ENCODE results near the gene POLRMT. TPM values are rescaled to one million over a fixed set of nuclear protein-coding genes. Genes with fewer than 3 reads are reported as not detected.

Gene POLRMT
- total and polyA plus RNA-seq, 2 donors (not counting 1 experiment from before 2014, with no cell fraction given), result 7.3 to 21.5 TPM

DNA sequence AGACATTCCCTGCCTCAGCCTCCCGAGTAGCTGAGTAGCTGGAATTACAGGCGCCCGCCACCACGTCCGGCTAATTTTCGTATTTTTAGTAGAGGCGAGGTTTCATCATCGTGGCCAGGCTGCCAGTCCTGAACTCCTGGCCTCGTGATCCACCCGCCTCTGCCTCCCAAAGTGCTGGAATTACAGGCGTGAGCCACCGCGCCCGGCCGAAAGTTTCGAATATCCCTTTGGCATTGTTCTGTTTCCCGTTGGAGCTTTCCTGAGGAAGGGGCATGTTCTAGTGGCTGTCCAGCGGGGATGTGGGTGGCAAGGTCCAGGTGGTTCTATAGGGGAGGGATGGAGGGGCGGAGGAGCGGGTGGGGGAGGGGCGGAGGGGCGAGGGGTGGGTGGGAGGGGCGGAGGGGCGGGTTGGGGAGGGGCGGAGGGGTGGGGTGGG is 63.1 kb downstream of the POLRMT start:
- no peak overlapping the region for H3K27ac ChIP-seq (ENCODE audit: insufficient read depth, low read length)
- H3K4me1 ChIP-seq (ENCODE audit: control insufficient read depth, extremely low read depth, insufficient read depth, low read length), result peaks cover 11% of the 10 kb centered on the region
- H3K79me2 ChIP-seq (ENCODE audit: control insufficient read depth, insufficient read depth, low read length), result peaks cover 25% of the 10 kb centered on the region
- H3K9ac ChIP-seq (ENCODE audit: insufficient read depth, low read length), result no peak overlapping the region
- no peaks in the 10 kb centered on the region for H3K9me3 ChIP-seq (ENCODE audit: control insufficient read depth, insufficient read depth, low read depth, low read length)
- TF ChIP-seq EZH2 (IDR thresholded peaks at IDR 0.05; ENCODE audit: low read length, missing control alignments), result no peak
- TF ChIP-seq, protein P1, sequence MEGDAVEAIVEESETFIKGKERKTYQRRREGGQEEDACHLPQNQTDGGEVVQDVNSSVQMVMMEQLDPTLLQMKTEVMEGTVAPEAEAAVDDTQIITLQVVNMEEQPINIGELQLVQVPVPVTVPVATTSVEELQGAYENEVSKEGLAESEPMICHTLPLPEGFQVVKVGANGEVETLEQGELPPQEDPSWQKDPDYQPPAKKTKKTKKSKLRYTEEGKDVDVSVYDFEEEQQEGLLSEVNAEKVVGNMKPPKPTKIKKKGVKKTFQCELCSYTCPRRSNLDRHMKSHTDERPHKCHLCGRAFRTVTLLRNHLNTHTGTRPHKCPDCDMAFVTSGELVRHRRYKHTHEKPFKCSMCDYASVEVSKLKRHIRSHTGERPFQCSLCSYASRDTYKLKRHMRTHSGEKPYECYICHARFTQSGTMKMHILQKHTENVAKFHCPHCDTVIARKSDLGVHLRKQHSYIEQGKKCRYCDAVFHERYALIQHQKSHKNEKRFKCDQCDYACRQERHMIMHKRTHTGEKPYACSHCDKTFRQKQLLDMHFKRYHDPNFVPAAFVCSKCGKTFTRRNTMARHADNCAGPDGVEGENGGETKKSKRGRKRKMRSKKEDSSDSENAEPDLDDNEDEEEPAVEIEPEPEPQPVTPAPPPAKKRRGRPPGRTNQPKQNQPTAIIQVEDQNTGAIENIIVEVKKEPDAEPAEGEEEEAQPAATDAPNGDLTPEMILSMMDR (conservative IDR thresholded peaks at IDR 0.05 in 1 of 2, IDR thresholded peaks at IDR 0.05 in 1 of 2; ENCODE audit: low read depth in 1 of 2, low read length in 2 of 2), result no peak
- no peak overlapping the region for H2AFZ ChIP-seq (ENCODE audit: low read length)
- no peaks in the 10 kb centered on the region for H3K27me3 ChIP-seq (ENCODE audit: control insufficient read depth, insufficient read depth, low read length)
- H4K20me1 ChIP-seq (ENCODE audit: control insufficient read depth, extremely low read depth, insufficient read depth, low read length), result no peaks in the 10 kb centered on the region
- no peak for DNase-seq (ENCODE audit: low read depth in 2 of 2)
- H3K36me3 ChIP-seq (ENCODE audit: control insufficient read depth, insufficient read depth, low read length), result no peaks in the 10 kb centered on the region
- H3K4me2 ChIP-seq (ENCODE audit: extremely low read depth, insufficient read depth, low read length), result no peak overlapping the region
- H3K4me3 ChIP-seq (replicated peaks in 1 of 4; ENCODE audit: control extremely low read depth in 1 of 4, insufficient read depth in 1 of 4, low read depth in 3 of 4, low read length in 4 of 4), result no peak overlapping the region

DNA sequence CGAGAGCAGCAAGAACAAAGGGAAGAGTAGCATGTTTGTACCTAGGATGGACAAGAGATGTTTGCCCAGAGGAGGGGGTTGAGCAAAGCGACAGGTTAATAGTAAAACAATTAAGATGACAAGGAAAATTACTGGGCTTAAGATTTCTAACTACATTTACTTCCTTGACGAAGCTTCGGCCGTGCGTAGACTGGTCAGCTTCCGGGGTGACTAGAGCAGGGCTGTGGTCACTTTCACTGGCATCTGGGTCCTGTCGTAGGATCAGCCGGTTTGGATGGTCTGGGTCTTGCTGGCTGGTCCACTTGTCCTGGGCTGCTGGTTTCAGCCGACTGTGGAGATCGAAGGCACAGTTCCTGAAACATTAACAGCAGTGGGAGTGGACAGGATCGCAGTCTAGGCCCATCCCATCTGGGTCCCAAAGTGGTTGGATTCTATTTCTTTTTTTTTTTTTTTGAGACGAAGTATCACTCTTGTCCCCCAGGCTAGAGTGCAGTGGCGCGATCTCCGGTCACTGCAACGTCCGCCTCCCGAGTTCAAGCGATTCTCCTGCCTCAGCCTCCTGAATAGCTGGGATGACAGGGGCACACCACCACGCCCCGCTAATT is 65.9 kb downstream of the POLRMT start:
- Histone ChIP-seq H3K36me3 (ENCODE audit: control insufficient read depth, insufficient read depth, low read length) (no peaks in the 10 kb centered on the region), H3K27me3 (ENCODE audit: control insufficient read depth, insufficient read depth, low read length) (no peaks in the 10 kb centered on the region), H3K9ac (ENCODE audit: insufficient read depth, low read length) (no peak overlapping the region), H3K27ac (ENCODE audit: insufficient read depth, low read length) (no peak overlapping the region), H4K20me1 (ENCODE audit: control insufficient read depth, extremely low read depth, insufficient read depth, low read length) (no peaks in the 10 kb centered on the region), H3K4me1 (ENCODE audit: control insufficient read depth, extremely low read depth, insufficient read depth, low read length) (peaks cover 6% of the 10 kb centered on the region), H2AFZ (ENCODE audit: low read length) (no peak overlapping the region), H3K4me2 (ENCODE audit: extremely low read depth, insufficient read depth, low read length) (no peak overlapping the region), H3K4me3 (replicated peaks in 1 of 4; ENCODE audit: control extremely low read depth in 1 of 4, insufficient read depth in 1 of 4, low read depth in 3 of 4, low read length in 4 of 4) (no peak overlapping the region), H3K79me2 (ENCODE audit: control insufficient read depth, insufficient read depth, low read length) (no peaks in the 10 kb centered on the region), H3K9me3 (ENCODE audit: control insufficient read depth, insufficient read depth, low read depth, low read length) (no peaks in the 10 kb centered on the region)
- no peak for DNase-seq (ENCODE audit: low read depth in 2 of 2)
- TF ChIP-seq, protein P1 (conservative IDR thresholded peaks at IDR 0.05 in 1 of 2, IDR thresholded peaks at IDR 0.05 in 1 of 2; ENCODE audit: low read depth in 1 of 2, low read length in 2 of 2), result no peak
- no peak for TF ChIP-seq EZH2 (IDR thresholded peaks at IDR 0.05; ENCODE audit: low read length, missing control alignments)

Other genes starting within 250 kb of the POLRMT start
- under 0.01 and 0.17 TPM in 2 replicates for gene C2CD4C, start 224.4 kb downstream of the POLRMT start, total RNA-seq
- gene C2CD4C, start 224.4 kb downstream of the POLRMT start, polyA plus RNA-seq, result 0.05 TPM in 1 of 2 replicates, not detected in the other
- 2.5 and 3.3 TPM in 2 replicates for gene SHC2, start 172.5 kb downstream of the POLRMT start, total RNA-seq
- 0.02 and 0.28 TPM in 2 replicates for gene SHC2, start 172.5 kb downstream of the POLRMT start, polyA plus RNA-seq
- 0.17 and 0.26 TPM in 2 replicates for gene MADCAM1, start 137.1 kb downstream of the POLRMT start, total RNA-seq
- not detected in 2 replicates for gene MADCAM1, start 137.1 kb downstream of the POLRMT start, polyA plus RNA-seq
- gene TPGS1, start 126.0 kb downstream of the POLRMT start, total RNA-seq, result 30.1 and 36.0 TPM in 2 replicates
- gene TPGS1, start 126.0 kb downstream of the POLRMT start, polyA plus RNA-seq, result 1.7 and 2.0 TPM in 2 replicates
- gene CDC34, start 101.8 kb downstream of the POLRMT start, total RNA-seq, result 65.0 and 72.5 TPM in 2 replicates
- 23.3 and 27.0 TPM in 2 replicates for gene CDC34, start 101.8 kb downstream of the POLRMT start, polyA plus RNA-seq
- gene GZMM, start 89.5 kb downstream of the POLRMT start, total RNA-seq, result 0.17 TPM in 1 of 2 replicates, not detected in the other
- gene GZMM, start 89.5 kb downstream of the POLRMT start, polyA plus RNA-seq, result 0.35 TPM in 1 of 2 replicates, not detected in the other
- 199 and 246 TPM in 2 replicates for gene BSG, start 60.9 kb downstream of the POLRMT start, total RNA-seq
- 258 and 325 TPM in 2 replicates for gene BSG, start 60.9 kb downstream of the POLRMT start, polyA plus RNA-seq
- gene HCN2, start 43.7 kb downstream of the POLRMT start, total RNA-seq, result 0.26 and 0.50 TPM in 2 replicates
- 0.49 and 0.54 TPM in 2 replicates for gene HCN2, start 43.7 kb downstream of the POLRMT start, polyA plus RNA-seq
- gene FGF22, start 6.3 kb upstream of the POLRMT start, total RNA-seq, result under 0.01 TPM in 1 of 2 replicates, not detected in the other
- 0.06 TPM in 1 of 2 replicates, not detected in the other for gene FGF22, start 6.3 kb upstream of the POLRMT start, polyA plus RNA-seq
- gene RNF126, start 29.7 kb upstream of the POLRMT start, total RNA-seq, result 12.1 and 18.0 TPM in 2 replicates
- gene RNF126, start 29.7 kb upstream of the POLRMT start, polyA plus RNA-seq, result 7.8 and 10.7 TPM in 2 replicates
- 26.8 and 36.5 TPM in 2 replicates for gene FSTL3, start 42.9 kb upstream of the POLRMT start, total RNA-seq
- gene FSTL3, start 42.9 kb upstream of the POLRMT start, polyA plus RNA-seq, result 10.2 and 18.6 TPM in 2 replicates
- not detected in 2 replicates for gene PRSS57, start 61.9 kb upstream of the POLRMT start, total RNA-seq
- not detected in 2 replicates for gene PRSS57, start 61.9 kb upstream of the POLRMT start, polyA plus RNA-seq
- gene PALM, start 75.4 kb upstream of the POLRMT start, total RNA-seq, result 8.3 and 22.1 TPM in 2 replicates
- 1.0 and 3.2 TPM in 2 replicates for gene PALM, start 75.4 kb upstream of the POLRMT start, polyA plus RNA-seq
- under 0.01 TPM in 1 of 2 replicates, not detected in the other for gene MISP, start 117.6 kb upstream of the POLRMT start, total RNA-seq
- gene MISP, start 117.6 kb upstream of the POLRMT start, polyA plus RNA-seq, result not detected in 2 replicates
- 67.5 and 83.1 TPM in 2 replicates for gene PTBP1, start 163.9 kb upstream of the POLRMT start, total RNA-seq
- 74.6 and 142 TPM in 2 replicates for gene PTBP1, start 163.9 kb upstream of the POLRMT start, polyA plus RNA-seq
- gene PLPPR3, start 188.4 kb upstream of the POLRMT start, total RNA-seq, result 1.5 and 2.5 TPM in 2 replicates
- 0.19 and 0.30 TPM in 2 replicates for gene PLPPR3, start 188.4 kb upstream of the POLRMT start, polyA plus RNA-seq
- gene AZU1, start 194.3 kb upstream of the POLRMT start, total RNA-seq, result 0.17 TPM in 1 of 2 replicates, not detected in the other
- not detected in 2 replicates for gene AZU1, start 194.3 kb upstream of the POLRMT start, polyA plus RNA-seq
- not detected in 2 replicates for gene PRTN3, start 207.5 kb upstream of the POLRMT start, total RNA-seq
- gene PRTN3, start 207.5 kb upstream of the POLRMT start, polyA plus RNA-seq, result not detected in 2 replicates
- gene ELANE, start 218.8 kb upstream of the POLRMT start, total RNA-seq, result 0.51 and 0.66 TPM in 2 replicates
- gene ELANE, start 218.8 kb upstream of the POLRMT start, polyA plus RNA-seq, result 0.07 and 0.48 TPM in 2 replicates
- 18.8 and 206 TPM in 2 replicates for gene CFD, start 226.1 kb upstream of the POLRMT start, total RNA-seq
- 1.00 and 3.3 TPM in 2 replicates for gene CFD, start 226.1 kb upstream of the POLRMT start, polyA plus RNA-seq